Stomach smooth muscle (tissue), 2 donors: ENCODE data around the gene TMEM242.

ENCODE experiments used
- H3K27ac ChIP-seq: one replicate; pipeline ENCODE4 v1.7.0; 2013; ENCODE audit warnings: mild to moderate bottlenecking, low read length, inconsistent platforms
- H3K27me3 ChIP-seq, 2 donors: one replicate each; pipeline ENCODE4 v1.7.0; 2013; ENCODE audit warnings: low read length in 2 of 2; ENCODE audit not compliant: insufficient read depth in 2 of 2, control insufficient read depth in 1 of 2
- H3K36me3 ChIP-seq, 2 donors: one replicate each; pipeline ENCODE4 v1.7.0; 2013; ENCODE audit warnings: low read length in 2 of 2; ENCODE audit not compliant: control insufficient read depth in 2 of 2, insufficient read depth in 2 of 2
- H3K4me1 ChIP-seq: one replicate; pipeline ENCODE4 v1.7.0; 2013; ENCODE audit warnings: low read length; ENCODE audit not compliant: control insufficient read depth, insufficient read depth
- H3K4me3 ChIP-seq, 2 donors: one replicate each; pipeline ENCODE4 v1.7.0; 2013; ENCODE audit warnings: low read length in 2 of 2
- H3K9ac ChIP-seq, 2 donors: one replicate each; pipeline ENCODE4 v1.7.0; 2013; ENCODE audit warnings: low read length in 2 of 2, mild to moderate bottlenecking in 1 of 2
- H3K9me3 ChIP-seq, 2 donors: one replicate each; pipeline ENCODE4 v1.7.0; 2013; ENCODE audit warnings: low read length in 2 of 2; ENCODE audit not compliant: control insufficient read depth in 2 of 2
- donor health status: healthy.
- donor health status: Pancreatic carcinoma.

The TMEM242 gene

GRCh38 chr6:157281570-157281969, 41.7 kb downstream of the TMEM242 start:
- H3K9me3 ChIP-seq: no peaks in the 10 kb centered on the region
- H3K27me3 ChIP-seq: no peaks in the 10 kb centered on the region
- no peak overlapping the region for H3K27ac ChIP-seq
- H3K9ac ChIP-seq: no peak overlapping the region
- H3K4me3 ChIP-seq: no peak overlapping the region
- no peaks in the 10 kb centered on the region for H3K4me1 ChIP-seq
- no peaks in the 10 kb centered on the region for H3K36me3 ChIP-seq

GRCh38 chr6:157280947-157281346, 42.4 kb downstream of the TMEM242 start:
- H3K27me3 ChIP-seq: no peaks in the 10 kb centered on the region
- H3K4me3 ChIP-seq: no peak overlapping the region
- H3K4me1 ChIP-seq: no peaks in the 10 kb centered on the region
- H3K36me3 ChIP-seq: no peaks in the 10 kb centered on the region
- no peak overlapping the region for H3K9ac ChIP-seq
- no peaks in the 10 kb centered on the region for H3K9me3 ChIP-seq
- H3K27ac ChIP-seq: no peak overlapping the region

- Histone ChIP-seq H3K9ac (no peak overlapping the region), H3K27ac (no peak overlapping the region)
These were observed 43.2 kb downstream of the TMEM242 start for GRCh38 chr6:157280157-157280556.

GRCh38 chr6:157278171-157278570, 45.1 kb downstream of the TMEM242 start:
- H3K9me3 ChIP-seq: no peaks in the 10 kb centered on the region
- peaks cover 10% of the 10 kb centered on the region for H3K4me1 ChIP-seq
- H3K36me3 ChIP-seq: no peaks in the 10 kb centered on the region
- no peak overlapping the region for H3K27ac ChIP-seq
- no peak overlapping the region for H3K4me3 ChIP-seq
- H3K27me3 ChIP-seq: no peaks in the 10 kb centered on the region
- no peak overlapping the region for H3K9ac ChIP-seq

More at GRCh38 chr6:157280157-157280556, 43.2 kb downstream of the TMEM242 start:
- Histone ChIP-seq H3K27me3 (no peaks in the 10 kb centered on the region), H3K4me1 (peaks cover 2% of the 10 kb centered on the region), H3K36me3 (no peaks in the 10 kb centered on the region), H3K9me3 (no peaks in the 10 kb centered on the region), H3K4me3 (no peak overlapping the region)

GRCh38 chr6:157276731-157277130, 46.6 kb downstream of the TMEM242 start:
- Histone ChIP-seq H3K9me3 (no peaks in the 10 kb centered on the region), H3K4me3 (no peak overlapping the region), H3K27me3 (no peaks in the 10 kb centered on the region), H3K4me1 (peaks cover 10% of the 10 kb centered on the region), H3K36me3 (no peaks in the 10 kb centered on the region), H3K9ac (no peak overlapping the region), H3K27ac (no peak overlapping the region)

GRCh38 chr6:157276134-157276532, 47.2 kb downstream of the TMEM242 start:
- peaks cover 10% of the 10 kb centered on the region for H3K4me1 ChIP-seq
- no peaks in the 10 kb centered on the region for H3K27me3 ChIP-seq
- H3K4me3 ChIP-seq: no peak overlapping the region
- no peak overlapping the region for H3K27ac ChIP-seq
- H3K9ac ChIP-seq: no peak overlapping the region
- no peaks in the 10 kb centered on the region for H3K9me3 ChIP-seq
- no peaks in the 10 kb centered on the region for H3K36me3 ChIP-seq

GRCh38 chr6:157274471-157275226, 48.7 kb downstream of the TMEM242 start:
- H3K27me3 ChIP-seq: no peaks in the 10 kb centered on the region
- H3K9me3 ChIP-seq: no peaks in the 10 kb centered on the region
- H3K4me1 ChIP-seq: peaks cover 10% of the 10 kb centered on the region
- H3K9ac ChIP-seq: peak overlapping the region; percentile 62 to 65
- no peaks in the 10 kb centered on the region for H3K36me3 ChIP-seq
- H3K27ac ChIP-seq: no peak overlapping the region
- H3K4me3 ChIP-seq: peak overlapping the region; percentile 59 to 75

GRCh38 chr6:157273756-157274470, 49.4 kb downstream of the TMEM242 start:
- no peaks in the 10 kb centered on the region for H3K36me3 ChIP-seq
- H3K9ac ChIP-seq: peak overlapping the region in 1 of 2 donors; percentile 36
- peak overlapping the region; percentile 59 to 75 for H3K4me3 ChIP-seq
- no peak overlapping the region for H3K27ac ChIP-seq
- peaks cover 17% of the 10 kb centered on the region for H3K4me1 ChIP-seq
- H3K9me3 ChIP-seq: no peaks in the 10 kb centered on the region
- H3K27me3 ChIP-seq: no peaks in the 10 kb centered on the region

- Histone ChIP-seq H3K27me3 (no peaks in the 10 kb centered on the region), H3K9ac (no peak overlapping the region), H3K36me3 (no peaks in the 10 kb centered on the region), H3K9me3 (no peaks in the 10 kb centered on the region), H3K4me3 (no peak overlapping the region), H3K4me1 (peaks cover 24% of the 10 kb centered on the region), H3K27ac (no peak overlapping the region)
These were observed 50.2 kb downstream of the TMEM242 start for GRCh38 chr6:157272866-157273755.

- Histone ChIP-seq H3K4me1 (peaks cover 24% of the 10 kb centered on the region), H3K27ac (no peak overlapping the region)
These were observed 50.9 kb downstream of the TMEM242 start for GRCh38 chr6:157272372-157272771.

More at GRCh38 chr6:157272372-157272771, 50.9 kb downstream of the TMEM242 start:
- no peaks in the 10 kb centered on the region for H3K27me3 ChIP-seq
- H3K9ac ChIP-seq: no peak overlapping the region
- H3K9me3 ChIP-seq: no peaks in the 10 kb centered on the region
- no peak overlapping the region for H3K4me3 ChIP-seq
- H3K36me3 ChIP-seq: no peaks in the 10 kb centered on the region
